GM21825 (cell line): ENCODE measurements around the gene ZNF493.

Source experiments
- ATAC-seq: cut with Tn5 transposase; IDR thresholded peaks from one replicate; pipeline ENCODE4 v1.9.1; 2021; ENCODE audit warnings: mild to moderate bottlenecking, moderate library complexity; ENCODE audit not compliant: unreplicated experiment

The ZNF493 gene

DNA sequence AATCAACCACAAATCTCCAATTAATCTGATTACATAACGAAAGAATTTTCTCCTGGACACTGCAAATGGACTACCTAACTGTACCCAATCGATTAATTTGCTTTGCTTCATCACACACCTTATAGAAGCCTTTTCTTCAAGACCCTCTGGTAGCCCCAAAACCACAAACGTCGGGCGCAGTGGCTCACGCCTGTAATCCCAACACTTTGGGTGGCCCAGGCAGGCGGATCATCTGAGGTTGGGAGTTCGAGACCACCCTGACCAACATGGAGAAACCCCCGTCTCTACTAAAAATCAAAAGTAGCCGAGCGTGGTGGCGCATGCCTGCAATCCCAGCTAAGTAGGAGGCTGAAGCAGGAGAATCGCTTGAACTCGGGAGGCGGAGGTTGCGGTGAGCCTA is 65.6 kb downstream of the ZNF493 start:
- no peak for ATAC-seq

DNA sequence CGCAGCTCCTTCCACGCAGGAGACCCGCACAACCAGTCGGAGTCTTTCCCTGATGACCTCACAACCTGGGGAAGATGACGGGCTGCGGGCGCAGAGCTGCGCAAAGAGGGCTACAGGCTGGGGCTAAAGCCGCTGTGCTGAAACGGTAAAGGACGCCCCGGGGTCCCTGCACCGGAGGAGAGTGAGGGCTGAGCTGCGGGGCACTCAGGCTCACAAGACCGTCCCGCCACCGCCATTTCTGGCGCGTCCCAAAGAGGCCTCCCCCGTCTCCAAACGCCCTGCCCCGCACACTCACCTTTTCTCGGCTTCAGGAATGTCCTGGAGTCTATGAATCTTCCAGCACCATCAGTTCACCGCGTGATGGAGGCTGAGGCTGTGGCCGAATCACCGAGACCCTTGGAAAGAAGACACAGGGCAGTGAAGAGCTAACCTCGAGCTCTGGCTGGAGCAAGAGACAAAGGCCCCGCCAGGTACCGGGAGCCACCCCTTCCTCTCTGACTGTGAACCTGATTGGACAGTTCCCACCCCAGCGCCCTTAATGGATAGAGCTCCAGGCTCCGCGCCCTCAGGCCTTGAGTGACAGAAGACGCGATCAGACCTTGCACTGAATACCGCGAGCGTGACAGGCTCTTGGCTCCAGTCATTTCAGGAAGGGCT is 66.6 kb downstream of the ZNF493 start:
- ATAC-seq = peak; percentile 93

DNA sequence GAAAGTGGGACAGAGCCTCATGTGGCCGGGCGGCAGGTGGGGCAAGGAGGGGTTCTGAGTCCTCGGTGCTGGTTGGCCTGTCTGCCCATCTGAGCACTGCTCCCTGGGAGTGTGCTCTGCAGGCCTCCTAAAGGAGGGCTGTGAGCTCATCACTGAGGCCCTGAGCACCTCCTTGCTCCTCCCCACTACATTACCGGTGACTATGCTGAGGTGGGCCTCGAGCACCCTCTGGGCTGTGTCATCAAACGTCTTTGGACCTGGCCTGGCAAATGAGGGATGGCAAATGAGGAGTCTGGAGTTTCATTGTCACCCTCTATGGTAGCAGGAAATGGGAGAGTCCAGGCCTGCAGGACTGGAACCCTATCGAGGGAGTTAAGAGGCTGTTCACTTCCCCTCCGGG is 69.7 kb downstream of the ZNF493 start:
- ATAC-seq = no peak

DNA sequence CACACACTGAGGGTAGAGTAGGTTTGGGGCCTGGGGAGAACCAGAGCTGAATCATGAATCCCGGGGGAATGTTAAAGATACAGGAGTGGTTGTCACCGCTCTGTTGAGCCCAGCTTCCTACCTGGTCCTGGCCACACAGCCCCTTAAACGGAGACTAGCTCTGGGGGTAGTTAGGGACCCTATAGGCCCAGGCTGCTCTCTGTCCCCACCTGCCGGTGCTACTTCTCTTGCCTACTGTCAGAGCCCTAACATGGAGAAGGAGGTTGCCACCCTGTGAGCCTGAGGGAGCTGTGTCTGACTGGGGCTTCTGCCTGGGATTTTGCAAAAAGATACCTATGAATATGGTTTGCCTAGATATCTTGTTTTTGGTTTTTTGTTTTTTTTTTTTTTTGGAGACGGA is 71.9 kb downstream of the ZNF493 start:
- ATAC-seq = no peak

DNA sequence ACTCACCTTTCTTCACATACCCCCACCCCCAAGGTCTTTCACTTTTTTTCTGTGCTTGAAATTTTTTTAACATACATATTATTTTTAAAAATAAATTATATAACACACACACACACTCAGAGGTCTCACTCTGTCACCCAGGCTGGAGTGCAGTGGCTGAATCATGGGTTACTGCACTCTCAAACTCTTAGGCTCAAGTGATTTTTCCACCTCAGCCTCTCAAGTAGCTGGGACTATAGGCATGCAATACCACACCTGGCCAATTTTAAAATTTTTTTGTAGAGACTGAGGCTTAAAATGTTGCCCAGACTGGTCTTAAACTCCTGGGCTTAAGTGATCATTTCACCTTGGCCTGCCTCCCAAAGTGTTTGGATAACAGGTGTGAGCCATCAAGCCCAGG is 75.6 kb downstream of the ZNF493 start:
- ATAC-seq = no peak

DNA sequence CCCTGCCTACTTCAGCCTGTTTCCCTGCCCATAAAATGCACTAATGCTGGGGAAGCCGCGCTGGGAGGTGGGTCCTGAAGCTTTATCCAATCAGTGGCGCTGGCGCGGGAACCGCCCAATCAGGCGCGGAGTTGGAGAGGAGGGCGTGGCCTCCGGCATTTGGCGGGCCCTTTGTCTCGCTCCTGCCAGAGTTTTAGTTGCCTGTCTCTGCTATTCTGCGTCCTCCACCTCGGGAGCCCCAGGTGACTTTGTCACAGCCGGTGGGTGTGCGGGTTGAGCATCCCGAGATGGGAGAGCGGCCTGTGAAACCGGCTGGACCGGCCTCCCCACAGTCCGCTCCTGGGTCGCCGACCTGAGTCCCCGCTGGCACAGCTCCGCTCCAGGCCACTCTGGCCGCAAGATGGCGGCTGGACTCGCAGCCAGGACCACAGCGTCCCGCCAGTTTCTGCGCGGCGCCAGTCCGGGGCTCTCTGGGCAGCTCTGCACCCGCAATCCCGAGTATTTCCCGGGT is 77.8 kb downstream of the ZNF493 start:
- ATAC-seq = peak; percentile 90
